Endothelial cell of umbilical vein (primary cell): Measurements from ENCODE around the gene CCNY.

Experiments used
- CTCF ChIP-seq, 2 donors: IDR thresholded peaks; 1 replicate in 1 of 2; 2 replicates in 1 of 2; pipeline ENCODE4 v1.5.1; 2011; ENCODE audit warnings: low read length in 2 of 2, mild to moderate bottlenecking in 2 of 2, moderate library complexity in 2 of 2, control low read depth in 1 of 2, inconsistent platforms in 1 of 2, low read depth in 1 of 2; ENCODE audit not compliant: insufficient read depth in 1 of 2; ENCODE audit errors: extremely low read depth in 1 of 2
- POLR2A ChIP-seq: IDR thresholded peaks from 2 replicates; pipeline ENCODE4 v1.6.1; 2012; ENCODE audit warnings: low read depth, mild to moderate bottlenecking, control low read depth, low read length

DNA sequence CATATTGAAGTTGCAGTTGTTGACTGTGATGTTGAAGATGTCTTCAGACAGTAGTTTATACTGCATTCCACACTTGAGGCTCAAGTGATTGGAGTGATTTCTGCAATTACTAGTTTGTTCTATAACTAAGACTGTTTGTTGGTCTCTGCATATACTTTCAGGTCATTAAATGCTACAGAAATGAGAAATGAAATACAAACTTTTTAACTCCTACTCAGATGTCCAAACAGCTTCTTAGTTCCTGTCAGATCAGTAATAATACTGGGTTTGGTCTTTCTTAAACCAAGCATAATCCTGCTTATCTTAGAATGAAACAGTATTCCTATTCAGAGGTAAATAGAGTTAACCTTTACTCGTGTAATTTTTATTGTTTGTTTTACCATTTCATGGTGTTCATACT lies 115.9 kb downstream of the CCNY start:
- TF ChIP-seq CTCF (IDR thresholded peaks at IDR 0.05; ENCODE audit: extremely low read depth in 1 of 2, insufficient read depth in 1 of 2, low read depth in 1 of 2, low read length in 2 of 2) = no peak
- no peak for TF ChIP-seq POLR2A
